ENCODE data around the gene RAPGEF6. TPM values are rescaled to one million over a fixed set of nuclear protein-coding genes. Genes with fewer than 3 reads are reported as not detected.

The RAPGEF6 gene
- total RNA-seq, 2 experiments from 2014 or later, result 27.0 to 34.1 TPM

DNA sequence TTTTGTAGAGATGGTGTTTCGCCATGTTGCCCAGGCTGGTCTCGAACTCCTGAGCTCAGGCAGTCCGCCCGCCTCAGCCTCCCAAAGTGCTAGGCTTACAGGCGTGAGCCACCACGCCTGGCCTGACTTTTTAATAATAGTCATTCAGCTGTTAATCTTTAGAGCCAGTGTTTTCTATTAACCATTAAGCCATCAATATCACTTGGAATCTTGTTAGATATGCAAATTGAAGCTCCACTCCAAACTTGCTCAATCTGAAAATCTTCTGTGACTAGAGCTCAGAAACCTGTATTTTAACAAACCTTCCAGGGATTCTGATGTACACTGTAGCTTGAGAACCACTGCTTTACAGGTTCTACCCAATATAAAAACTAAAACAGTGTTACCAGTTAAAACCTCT is 257.7 kb downstream of the RAPGEF6 start:
- ATAC-seq (no peak), DNase-seq (no peak)
- H3K27me3 Mint-ChIP-seq, result no peaks in the 10 kb centered on the region
- H3K36me3 Mint-ChIP-seq (ENCODE audit: low read depth), result peaks cover 45% of the 10 kb centered on the region
- TF ChIP-seq CTCF (IDR thresholded peaks at IDR 0.05), result no peak
- peaks cover 2% of the 10 kb centered on the region for H3K9me3 Mint-ChIP-seq
- POLR2A ChIA-PET, result interaction anchor here (0.7 to 3.7 kb wide), 8 partner anchors 11 to 125 kb away, joined by 3 to 30 read pairs (median 5); partner anchors contain the start of gene CDC42SE2
- H3K4me3 Mint-ChIP-seq, result no peak overlapping the region
- peaks cover 81% of the 10 kb centered on the region for H3K4me1 Mint-ChIP-seq (ENCODE audit: low read depth)
- H3K27ac Mint-ChIP-seq, result peak overlapping the region; percentile 99
- intact Hi-C loops (cut with micrococcal nuclease), result no loop called here
- CTCF ChIA-PET, result interaction anchor here (1.1 to 1.8 kb wide), 7 partner anchors 15 to 105 kb away, joined by 3 to 6 read pairs (median 3); no protein-coding TSS in a partner anchor

- ATAC-seq (peak; percentile 31), DNase-seq (peak; percentile 38)
- Mint-ChIP-seq H3K27me3 (no peaks in the 10 kb centered on the region), H3K9me3 (peaks cover 2% of the 10 kb centered on the region), H3K27ac (peak overlapping the region; percentile 99), H3K4me3 (no peak overlapping the region), H3K4me1 (ENCODE audit: low read depth) (peaks cover 82% of the 10 kb centered on the region), H3K36me3 (ENCODE audit: low read depth) (peaks cover 42% of the 10 kb centered on the region)
- intact Hi-C loops (cut with micrococcal nuclease), result no loop called here
- ChIA-PET POLR2A (interaction anchor here (0.9 to 1.2 kb wide), 3 partner anchors 10 to 111 kb away, joined by 3 to 4 read pairs (median 3); partner anchors contain the start of gene CDC42SE2), CTCF (interaction anchor here (0.6 to 1.3 kb wide), 5 partner anchors 10 to 110 kb away, joined by 3 read pairs; no protein-coding TSS in a partner anchor)
- no peak for TF ChIP-seq CTCF (IDR thresholded peaks at IDR 0.05)
These were observed 259.7 kb downstream of the RAPGEF6 start for GRCh38 chr5:131375351-131375750.

Other genes starting within 250 kb of the RAPGEF6 start
- 10 to 100 TPM; 15.9 to 16.0 TPM for gene FNIP1, start 161.8 kb upstream of the RAPGEF6 start, total RNA-seq

Measured in activated CD8-positive, alpha-beta T cell treated with anti-CD3 and anti-CD28 coated beads for 36 hours (primary cell).